Kidney (tissue), 14 donors: ENCODE data around the gene GPC6. TPM values are rescaled to one million over a fixed set of nuclear protein-coding genes. Genes with fewer than 3 reads are reported as not detected.

ENCODE experiments used
- DNase-seq, 5 donors: peaks; one replicate each; pipeline ENCODE4 v3.0.0-alpha.2; 2013 to 2020
- FAIRE-seq: peaks from 2 replicates; lab custom pipeline; 2012; peaks lifted over from hg19 to GRCh38; lab: Jason Lieb, UNC
- H3K27ac ChIP-seq, 2 donors: one replicate each; pipeline ENCODE4 v1.7.0; 2013; ENCODE audit warnings: low read depth in 2 of 2, low read length in 2 of 2, inconsistent platforms in 1 of 2
- H3K27me3 ChIP-seq: one replicate; pipeline ENCODE4 v1.7.1; 2013; ENCODE audit warnings: low read length, inconsistent platforms; ENCODE audit not compliant: control insufficient read depth, insufficient read depth
- H3K36me3 ChIP-seq, 3 donors: one replicate each; pipeline versions ENCODE4 v1.7.0 to v1.7.1; 2013; ENCODE audit warnings: low read length in 3 of 3, control low read depth in 1 of 3, inconsistent platforms in 1 of 3; ENCODE audit not compliant: insufficient read depth in 3 of 3, control insufficient read depth in 2 of 3
- H3K4me1 ChIP-seq, 3 donors: one replicate each; pipeline versions ENCODE4 v1.7.0 to v1.7.1; 2013; ENCODE audit warnings: low read length in 3 of 3, inconsistent platforms in 1 of 3, low read depth in 1 of 3; ENCODE audit not compliant: control insufficient read depth in 2 of 3, insufficient read depth in 2 of 3
- H3K4me3 ChIP-seq, 3 donors: one replicate each; pipeline versions ENCODE4 v1.7.0 to v1.8.1; 2013; ENCODE audit warnings: low read length in 3 of 3, control low read depth in 1 of 3, inconsistent platforms in 1 of 3
- H3K9ac ChIP-seq, 3 donors: one replicate each; pipeline versions ENCODE4 v1.7.0 to v1.7.1; 2013; ENCODE audit warnings: low read length in 3 of 3, control low read depth in 1 of 3, inconsistent platforms in 1 of 3
- H3K9me3 ChIP-seq, 3 donors: one replicate each; pipeline versions ENCODE4 v1.7.0 to v1.7.1; 2013; ENCODE audit warnings: low read length in 3 of 3, control low read depth in 1 of 3, inconsistent platforms in 1 of 3; ENCODE audit not compliant: control insufficient read depth in 2 of 3, insufficient read depth in 1 of 3
- CTCF ChIP-seq: IDR thresholded peaks from 3 replicates; pipeline ENCODE4 v1.5.1; 2012; ENCODE audit warnings: mild to moderate bottlenecking, moderate library complexity, borderline replicate concordance; ENCODE audit not compliant: insufficient read depth; ENCODE audit errors: extremely low read depth
- intact Hi-C: fragments of 100-400 bp; cut with DNase I; formaldehyde crosslinking; loops from one replicate; pipeline ENCODE4 v1.11.1; 2022
- polyA plus RNA-seq: library from polyadenylated mRNA; stranded (reverse); fragments of 350-450 nt; fragmentation: Illumina TruSeq; extraction: RNeasy Lipid Tissue Mini Kit (QIAGEN cat#74804); gene quantifications from one replicate; pipeline ENCODE4 v1.2.3, GENCODE V29; 2014; ENCODE audit warnings: low read depth, low replicate concordance; ENCODE audit not compliant: insufficient read depth
- total RNA-seq: library from RNA; stranded (reverse); fragmentation: NEBNext Ultra II Directional; extraction: Animal tissue kit (Norgen Biotek cat#: 25700); gene quantifications from one replicate; pipeline ENCODE4 v1.2.1, GENCODE V29; 2021
- donor health status: control.
- donor health status: control.
- donor health status: control.
- donor health status: control.
- donor health status: control.
- donor health status: DM: yes; HTN: yes; CAD: no.
- donor health status: Normal renal cell carcinoma (clear cell type).

GPC6 gene
- total and polyA plus RNA-seq, 2 donors from 2014 or later = 6.2 to 15.5 TPM

GRCh38 chr13:93794197-93794885 lies 567.7 kb downstream of the GPC6 start:
- Histone ChIP-seq H3K36me3 (no peaks in the 10 kb centered on the region), H3K27ac (no peak overlapping the region), H3K9me3 (no peaks in the 10 kb centered on the region), H3K27me3 (no peaks in the 10 kb centered on the region), H3K4me3 (no peak overlapping the region), H3K9ac (no peak overlapping the region), H3K4me1 (no peaks in the 10 kb centered on the region)
- TF ChIP-seq CTCF = no peak
- DNase-seq = no peak
- FAIRE-seq = no peak
- intact Hi-C loops = no loop called here

GRCh38 chr13:93797463-93797862 lies 570.9 kb downstream of the GPC6 start:
- Histone ChIP-seq H3K27me3 (no peaks in the 10 kb centered on the region), H3K27ac (no peak overlapping the region), H3K9me3 (no peaks in the 10 kb centered on the region), H3K9ac (no peak overlapping the region), H3K36me3 (no peaks in the 10 kb centered on the region), H3K4me3 (no peak overlapping the region), H3K4me1 (no peaks in the 10 kb centered on the region)
- TF ChIP-seq CTCF = no peak
- intact Hi-C loops = no loop called here
- no peak for DNase-seq
- FAIRE-seq = no peak

GRCh38 chr13:93800342-93800741 lies 573.7 kb downstream of the GPC6 start:
- Histone ChIP-seq H3K9me3 (no peaks in the 10 kb centered on the region), H3K27ac (no peak overlapping the region), H3K4me1 (no peaks in the 10 kb centered on the region), H3K36me3 (no peaks in the 10 kb centered on the region), H3K4me3 (no peak overlapping the region), H3K27me3 (no peaks in the 10 kb centered on the region), H3K9ac (no peak overlapping the region)
- intact Hi-C loops = no loop called here
- DNase-seq (no peak), FAIRE-seq (no peak)
- no peak for TF ChIP-seq CTCF

GRCh38 chr13:93805736-93806135 lies 579.1 kb downstream of the GPC6 start:
- FAIRE-seq (no peak), DNase-seq (no peak)
- H3K27ac ChIP-seq = no peak overlapping the region
- no peak for TF ChIP-seq CTCF
- no peak overlapping the region for H3K9ac ChIP-seq
- intact Hi-C loops = no loop called here
- no peaks in the 10 kb centered on the region for H3K9me3 ChIP-seq
- H3K4me3 ChIP-seq = no peak overlapping the region
- H3K36me3 ChIP-seq = no peaks in the 10 kb centered on the region
- H3K27me3 ChIP-seq = no peaks in the 10 kb centered on the region
- H3K4me1 ChIP-seq = no peaks in the 10 kb centered on the region
